GM23338 (cell line): ENCODE results near the gene CDK5R1. TPM values are rescaled to one million over a fixed set of nuclear protein-coding genes. Genes with fewer than 3 reads are reported as not detected.

ENCODE experiments used
- ATAC-seq: fragments of 200-7000 bp; cut with Tn5 transposase; 3 replicates; pipeline ENCODE4 v1.9.1; 2020
- DNase-seq: peaks from one replicate; pipeline ENCODE4 v3.0.0-alpha.2; 2015; ENCODE audit warnings: low spot score
- H2AFZ ChIP-seq: fragments of 200-600 bp; sonication (generic); 2 replicates; pipeline ENCODE4 v1.8.0; 2016; ENCODE audit warnings: antibody characterized with exemption, mild to moderate bottlenecking, moderate library complexity
- H3F3A ChIP-seq: fragments of 200-600 bp; sonication (generic); replicated peaks from 2 replicates; pipeline ENCODE4 v1.8.0; 2017; ENCODE audit warnings: antibody characterized with exemption, mixed run types, low read depth
- H3K27ac ChIP-seq: fragments of 200-600 bp; sonication (generic); 2 replicates; pipeline ENCODE4 v1.6.1; 2016; ENCODE audit warnings: low read depth
- H3K27me3 ChIP-seq: fragments of 200-600 bp; sonication (generic); 2 replicates; pipeline ENCODE4 v1.8.0; 2016; ENCODE audit warnings: mild to moderate bottlenecking, mixed run types, moderate library complexity; ENCODE audit not compliant: insufficient read depth
- H3K36me3 ChIP-seq: fragments of 200-600 bp; sonication (generic); 2 replicates; pipeline ENCODE4 v1.8.0; 2016; ENCODE audit warnings: mild to moderate bottlenecking; ENCODE audit not compliant: insufficient read depth
- H3K4me1 ChIP-seq: fragments of 200-600 bp; sonication (generic); 2 replicates; pipeline ENCODE4 v1.8.0; 2016; ENCODE audit warnings: mild to moderate bottlenecking, moderate library complexity; ENCODE audit not compliant: insufficient read depth
- H3K4me2 ChIP-seq: fragments of 200-600 bp; sonication (generic); 2 replicates; pipeline ENCODE4 v1.7.1; 2017; ENCODE audit warnings: mixed run types
- H3K4me3 ChIP-seq: fragments of 200-600 bp; sonication (generic); 2 replicates; pipeline ENCODE4 v1.6.1; 2016; ENCODE audit warnings: mixed run types
- H3K79me2 ChIP-seq: fragments of 200-600 bp; sonication (generic); replicated peaks from 2 replicates; pipeline ENCODE4 v1.8.0; 2017; ENCODE audit warnings: mild to moderate bottlenecking; ENCODE audit not compliant: insufficient read depth
- H3K9me2 ChIP-seq: fragments of 200-600 bp; sonication (generic); 2 replicates; pipeline ENCODE4 v1.8.0; 2017; ENCODE audit not compliant: insufficient read depth
- H4K20me1 ChIP-seq: fragments of 200-600 bp; sonication (generic); replicated peaks from 2 replicates; pipeline ENCODE4 v1.8.0; 2017; ENCODE audit warnings: mild to moderate bottlenecking; ENCODE audit not compliant: insufficient read depth
- H3K27ac Mint-ChIP-seq: 2 replicates; pipeline ENCODE4 v1.8.0; 2020; ENCODE audit warnings: inconsistent platforms, mild to moderate bottlenecking, moderate library complexity, mixed read lengths
- H3K27me3 Mint-ChIP-seq: 3 replicates; pipeline ENCODE4 v1.8.0; 2022; ENCODE audit warnings: low read depth, mild to moderate bottlenecking, moderate library complexity, mixed read lengths, inconsistent platforms; ENCODE audit not compliant: insufficient read depth, poor library complexity
- H3K36me3 Mint-ChIP-seq: 3 replicates; pipeline ENCODE4 v1.8.0; 2021; ENCODE audit warnings: low read depth, mild to moderate bottlenecking, inconsistent platforms, moderate library complexity, mixed read lengths
- H3K4me1 Mint-ChIP-seq: 3 replicates; pipeline ENCODE4 v1.8.0; 2020; ENCODE audit warnings: mild to moderate bottlenecking, inconsistent platforms, mixed read lengths
- H3K4me3 Mint-ChIP-seq: 3 replicates; pipeline ENCODE4 v1.8.0; 2021; ENCODE audit warnings: moderate library complexity, mild to moderate bottlenecking, inconsistent platforms, mixed read lengths
- H3K9me3 Mint-ChIP-seq: 3 replicates; pipeline ENCODE4 v1.8.0; 2020; ENCODE audit warnings: moderate library complexity, mild to moderate bottlenecking, inconsistent platforms, mixed read lengths
- ETS1 ChIP-seq: IDR thresholded peaks from 2 replicates; pipeline ENCODE4 v1.6.1; 2016; ENCODE audit warnings: antibody characterized with exemption
- EZH2phosphoT487 ChIP-seq: fragments of 200-600 bp; sonication (generic); IDR thresholded peaks from one replicate; pipeline ENCODE4 v1.8.1; 2018; ENCODE audit warnings: antibody characterized with exemption; ENCODE audit not compliant: unreplicated experiment
- NANOG ChIP-seq: IDR thresholded peaks from 2 replicates; pipeline ENCODE4 v1.6.1; 2016; ENCODE audit warnings: antibody characterized with exemption, borderline replicate concordance
- STAT1 ChIP-seq: IDR thresholded peaks from one replicate; pipeline ENCODE4 v1.6.1; 2016; ENCODE audit warnings: antibody characterized with exemption; ENCODE audit not compliant: unreplicated experiment
- ZNF114 ChIP-seq: fragments of 250-450 bp; sonication (Bioruptor Pico); IDR thresholded peaks from 2 replicates; pipeline ENCODE4 v1.5.0; 2020; ENCODE audit warnings: mild to moderate bottlenecking, moderate library complexity
- ZNF331 ChIP-seq: fragments of 250-450 bp; sonication (Bioruptor Pico); IDR thresholded peaks from 2 replicates; pipeline ENCODE4 v1.5.0; 2020; ENCODE audit warnings: low read depth, mild to moderate bottlenecking, moderate library complexity
- ZNF462 ChIP-seq: fragments of 250-450 bp; sonication (Bioruptor Pico); IDR thresholded peaks from 2 replicates; pipeline ENCODE4 v1.5.0; 2020; ENCODE audit warnings: mild to moderate bottlenecking, moderate library complexity
- polyA plus RNA-seq: library from polyadenylated mRNA; unstranded; fragments of >200 nt; fragmentation: Nextera tagmentation; extraction: Ambion mirVana; gene quantifications from 2 replicates; pipeline ENCODE4 v1.2.1, GENCODE V29; 2016
- total RNA-seq: library from RNA; depleted of rRNA; stranded (reverse); fragments of >200 nt; shearing (Covaris generic); gene quantifications from 2 replicates; pipeline ENCODE4 v1.2.3, GENCODE V29; 2014

The CDK5R1 gene
- total and polyA plus RNA-seq, 2 experiments from 2014 or later = 4.0 to 11.6 TPM

GRCh38 chr17:32477220-32477619 is 9.6 kb upstream of the CDK5R1 start (continued):
- TF ChIP-seq ZNF462 (CRISPR knock-in tag) = no peak
- TF ChIP-seq ETS1 = no peak

- peaks cover 45% of the 10 kb centered on the region for H3K4me1 Mint-ChIP-seq
- DNase-seq (no peak), ATAC-seq (no peak)
- peak overlapping the region; percentile 16; the same call in 1 of the 2 replicates for H3K27ac Mint-ChIP-seq
- Histone ChIP-seq H3K79me2 (no peaks in the 10 kb centered on the region), H4K20me1 (peaks cover 20% of the 10 kb centered on the region), H3K4me1 (peaks cover 25% of the 10 kb centered on the region), H3K4me2 (no peak overlapping the region), H2AFZ (no peak overlapping the region), H3K9me2 (no peaks in the 10 kb centered on the region), H3K27me3 (no peaks in the 10 kb centered on the region), H3F3A (peaks cover 36% of the 10 kb centered on the region), H3K36me3 (peaks cover 73% of the 10 kb centered on the region), H3K4me3 (no peak overlapping the region), H3K27ac (no peak overlapping the region)
- peaks cover 13% of the 10 kb centered on the region for H3K27me3 Mint-ChIP-seq
- H3K36me3 Mint-ChIP-seq = peaks cover 86% of the 10 kb centered on the region
- no peak overlapping the region for H3K4me3 Mint-ChIP-seq
- no peaks in the 10 kb centered on the region for H3K9me3 Mint-ChIP-seq
- TF ChIP-seq STAT1 (no peak), ZNF114 (CRISPR knock-in tag) (no peak), ZNF462 (CRISPR knock-in tag) (no peak), ETS1 (no peak), NANOG (no peak), ZNF331 (no peak), EZH2phosphoT487 (no peak)
These were observed 7.6 kb upstream of the CDK5R1 start for GRCh38 chr17:32479074-32479617.
